ENCODE results near the gene MAP7D2. TPM values are rescaled to one million over a fixed set of nuclear protein-coding genes. Genes with fewer than 3 reads are reported as not detected.

The MAP7D2 gene
- total RNA-seq, 1 experiment from 2014 or later: 0.19 TPM

GRCh38 chrX:20066968-20067708 is 49.6 kb downstream of the MAP7D2 start:
- Mint-ChIP-seq H3K27me3 (ENCODE audit: insufficient read depth, unreplicated experiment) (peaks cover 42% of the 10 kb centered on the region), H3K9me3 (ENCODE audit: unreplicated experiment) (no peaks in the 10 kb centered on the region), H3K27ac (ENCODE audit: low read depth, unreplicated experiment) (peak overlapping the region; percentile 80), H3K4me3 (ENCODE audit: unreplicated experiment) (peak overlapping the region; percentile 9), H3K4me1 (ENCODE audit: insufficient read depth, unreplicated experiment) (peaks cover 24% of the 10 kb centered on the region), H3K36me3 (ENCODE audit: insufficient read depth, unreplicated experiment) (peaks cover 10% of the 10 kb centered on the region)
- TF ChIP-seq, protein P1, sequence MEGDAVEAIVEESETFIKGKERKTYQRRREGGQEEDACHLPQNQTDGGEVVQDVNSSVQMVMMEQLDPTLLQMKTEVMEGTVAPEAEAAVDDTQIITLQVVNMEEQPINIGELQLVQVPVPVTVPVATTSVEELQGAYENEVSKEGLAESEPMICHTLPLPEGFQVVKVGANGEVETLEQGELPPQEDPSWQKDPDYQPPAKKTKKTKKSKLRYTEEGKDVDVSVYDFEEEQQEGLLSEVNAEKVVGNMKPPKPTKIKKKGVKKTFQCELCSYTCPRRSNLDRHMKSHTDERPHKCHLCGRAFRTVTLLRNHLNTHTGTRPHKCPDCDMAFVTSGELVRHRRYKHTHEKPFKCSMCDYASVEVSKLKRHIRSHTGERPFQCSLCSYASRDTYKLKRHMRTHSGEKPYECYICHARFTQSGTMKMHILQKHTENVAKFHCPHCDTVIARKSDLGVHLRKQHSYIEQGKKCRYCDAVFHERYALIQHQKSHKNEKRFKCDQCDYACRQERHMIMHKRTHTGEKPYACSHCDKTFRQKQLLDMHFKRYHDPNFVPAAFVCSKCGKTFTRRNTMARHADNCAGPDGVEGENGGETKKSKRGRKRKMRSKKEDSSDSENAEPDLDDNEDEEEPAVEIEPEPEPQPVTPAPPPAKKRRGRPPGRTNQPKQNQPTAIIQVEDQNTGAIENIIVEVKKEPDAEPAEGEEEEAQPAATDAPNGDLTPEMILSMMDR (IDR thresholded peaks at IDR 0.05; ENCODE audit: unreplicated experiment): peak; percentile 81
- ChIA-PET POLR2A (interaction anchor here (0.7 to 1.7 kb wide), 8 partner anchors 13 to 1710 kb away, joined by 3 to 15 read pairs (median 4); partner anchors contain the start of gene EIF1AX), CTCF (interaction anchor here (0.6 to 4.1 kb wide), 36 partner anchors 9 to 719 kb away, joined by 3 to 66 read pairs (median 4); partner anchors contain the start of gene BCLAF3)
- intact Hi-C loops (cut with micrococcal nuclease): loop anchor here (1.0 to 10.0 kb wide), 7 partner anchors 76 to 523 kb away; partner anchors contain the start of gene BCLAF3
- BruUV-seq (replicated peaks): no TSS peak
- DNase-seq (ENCODE audit: unreplicated experiment): peak; percentile 72

DNA sequence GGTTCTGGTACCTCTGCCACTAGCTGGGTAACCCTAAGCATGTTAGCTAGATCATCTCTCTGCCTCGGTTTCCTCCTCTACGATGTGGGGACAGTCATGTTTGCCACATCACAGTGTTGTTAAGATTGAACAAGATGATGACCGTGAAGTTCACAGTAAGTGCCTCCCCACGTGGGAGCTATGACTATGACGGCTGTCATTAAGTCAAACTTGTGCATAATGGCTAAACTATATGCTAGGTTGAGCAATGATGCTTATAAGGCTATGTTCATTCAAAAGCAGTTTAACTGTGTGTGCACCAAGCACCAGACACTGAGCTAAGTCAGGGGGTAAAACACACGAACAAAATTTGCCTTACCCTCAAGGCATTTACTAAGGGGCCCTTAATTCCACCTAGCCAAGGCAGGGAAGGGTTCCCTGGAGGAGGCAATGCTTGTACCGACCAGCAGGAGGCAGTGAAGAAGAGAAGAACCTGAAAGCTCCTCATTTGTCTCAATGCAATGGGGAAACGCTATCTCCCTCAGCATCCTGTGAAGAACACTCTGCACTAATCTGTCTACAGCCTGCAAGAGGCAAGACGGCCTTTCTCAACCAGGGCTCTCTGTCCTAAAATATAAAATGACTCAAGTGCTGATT is 52.9 kb downstream of the MAP7D2 start:
- POLR2A ChIA-PET: interaction anchor here (0.7 to 1.1 kb wide), 2 partner anchors 55 to 78 kb away, joined by 3 to 4 read pairs; partner anchors contain the start of gene EIF1AX
- DNase-seq (ENCODE audit: unreplicated experiment): peak; percentile 14
- CTCF ChIA-PET: interaction anchor here (0.5 to 1.7 kb wide), 9 partner anchors 14 to 692 kb away, joined by 3 to 12 read pairs (median 3); no protein-coding TSS in a partner anchor
- Mint-ChIP-seq H3K4me3 (ENCODE audit: unreplicated experiment) (no peak overlapping the region), H3K27me3 (ENCODE audit: insufficient read depth, unreplicated experiment) (peaks cover 51% of the 10 kb centered on the region), H3K4me1 (ENCODE audit: insufficient read depth, unreplicated experiment) (peaks cover 27% of the 10 kb centered on the region), H3K27ac (ENCODE audit: low read depth, unreplicated experiment) (no peak overlapping the region), H3K36me3 (ENCODE audit: insufficient read depth, unreplicated experiment) (peaks cover 8% of the 10 kb centered on the region), H3K9me3 (ENCODE audit: unreplicated experiment) (no peaks in the 10 kb centered on the region)
- intact Hi-C loops (cut with micrococcal nuclease): loop anchor here (10.0 kb wide), 1 partner anchor 381 kb away; no protein-coding TSS in a partner anchor
- TF ChIP-seq, protein P1 (IDR thresholded peaks at IDR 0.05; ENCODE audit: unreplicated experiment): no peak
- BruUV-seq (replicated peaks): no TSS peak

- POLR2A ChIA-PET: interaction anchor here (1.1 kb wide), 1 partner anchor 79 kb away, joined by 3 read pairs; the partner anchor contains the start of gene EIF1AX
- intact Hi-C loops (cut with micrococcal nuclease): loop anchor here (10.0 kb wide), 1 partner anchor 382 kb away; no protein-coding TSS in a partner anchor
- BruUV-seq (replicated peaks): no TSS peak
- no peak overlapping the region for H3K27ac Mint-ChIP-seq (ENCODE audit: low read depth, unreplicated experiment)
- H3K27me3 Mint-ChIP-seq (ENCODE audit: insufficient read depth, unreplicated experiment): peaks cover 53% of the 10 kb centered on the region
- peaks cover 4% of the 10 kb centered on the region for H3K36me3 Mint-ChIP-seq (ENCODE audit: insufficient read depth, unreplicated experiment)
- H3K4me1 Mint-ChIP-seq (ENCODE audit: insufficient read depth, unreplicated experiment): peaks cover 24% of the 10 kb centered on the region
- TF ChIP-seq, protein P1 (IDR thresholded peaks at IDR 0.05; ENCODE audit: unreplicated experiment): no peak
- CTCF ChIA-PET: interaction anchor here (0.5 to 1.7 kb wide), 8 partner anchors 13 to 691 kb away, joined by 3 to 12 read pairs (median 4); partner anchors contain the start of gene BCLAF3
- no peak for DNase-seq (ENCODE audit: unreplicated experiment)
- no peak overlapping the region for H3K4me3 Mint-ChIP-seq (ENCODE audit: unreplicated experiment)
- no peaks in the 10 kb centered on the region for H3K9me3 Mint-ChIP-seq (ENCODE audit: unreplicated experiment)
These were observed 53.6 kb downstream of the MAP7D2 start for GRCh38 chrX:20063153-20063552.
